OCI-LY3 (cell line): Measurements from ENCODE around the gene ERGIC1.

ENCODE experiments used
- H2AFZ ChIP-seq: fragments of 200-600, 300-600 bp; shearing (Covaris generic); 2 replicates; pipeline ENCODE4 v1.6.0; 2014; ENCODE audit warnings: antibody characterized with exemption, low read depth, low read length
- H3K27ac ChIP-seq: fragments of 200-600, 300-600 bp; sonication (generic); 2 replicates; pipeline ENCODE4 v1.5.1; 2014; ENCODE audit warnings: mild to moderate bottlenecking, low read length, moderate library complexity, mixed read lengths
- H3K27me3 ChIP-seq: fragments of 200-600, 300-600 bp; sonication (generic); 2 replicates; pipeline ENCODE4 v1.6.1; 2014; ENCODE audit warnings: low read depth, low read length, mixed read lengths
- H3K36me3 ChIP-seq: fragments of 200-600, 300-600 bp; sonication (generic); replicated peaks from 2 replicates; pipeline ENCODE3; 2014; ENCODE audit warnings: low read depth, low read length, mixed read lengths
- H3K4me1 ChIP-seq: fragments of 300-600, 200-600 bp; sonication (generic); 2 replicates; pipeline ENCODE4 v1.6.1; 2014; ENCODE audit warnings: low read length, mixed read lengths
- H3K4me2 ChIP-seq: fragments of 200-600, 300-600 bp; sonication (generic); 2 replicates; pipeline ENCODE4 v1.6.1; 2014; ENCODE audit warnings: low read length, mixed read lengths
- H3K4me3 ChIP-seq: fragments of 300-600, 200-600 bp; sonication (generic); 2 replicates; pipeline ENCODE4 v1.5.1; 2014; ENCODE audit warnings: antibody characterized with exemption, mild to moderate bottlenecking, low read length, moderate library complexity
- H3K79me2 ChIP-seq: fragments of 300-600, 200-600 bp; shearing (Covaris generic); 2 replicates; pipeline ENCODE4 v1.6.1; 2014; ENCODE audit warnings: mild to moderate bottlenecking, low read length, mixed read lengths
- H3K9ac ChIP-seq: fragments of 300-600, 200-600 bp; shearing (Covaris generic); 2 replicates; pipeline ENCODE4 v1.6.0; 2014; ENCODE audit warnings: mild to moderate bottlenecking, low read length, moderate library complexity
- H3K9me3 ChIP-seq: fragments of 200-600, 300-600 bp; shearing (Covaris generic); 2 replicates; pipeline ENCODE4 v1.6.1; 2014; ENCODE audit warnings: low read length, mixed read lengths; ENCODE audit not compliant: insufficient read depth
- H4K20me1 ChIP-seq: fragments of 200-600, 300-600 bp; sonication (generic); 2 replicates; pipeline ENCODE4 v1.6.1; 2016; ENCODE audit warnings: low read length, mixed read lengths; ENCODE audit not compliant: insufficient read depth
- CTCF ChIP-seq: fragments of 200-600, 300-600 bp; sonication (generic); IDR thresholded peaks from 2 replicates; pipeline ENCODE4 v1.5.1; 2014; ENCODE audit warnings: antibody characterized with exemption, low read length, low read depth
- EZH2phosphoT487 ChIP-seq: fragments of 200-600 bp; shearing (Covaris generic); IDR thresholded peaks from 2 replicates; pipeline ENCODE4 v1.6.1; 2018; ENCODE audit warnings: antibody characterized with exemption, mixed run types, low read depth

Gene ERGIC1

GRCh38 chr5:172791726-172792445, 42.2 kb upstream of the ERGIC1 start:
- H3K27me3 ChIP-seq, result no peaks in the 10 kb centered on the region
- H3K4me2 ChIP-seq, result no peak overlapping the region
- H3K9ac ChIP-seq, result no peak overlapping the region
- TF ChIP-seq EZH2phosphoT487 (no peak), CTCF (no peak)
- H3K4me3 ChIP-seq, result no peak overlapping the region
- H3K27ac ChIP-seq, result no peak overlapping the region
- no peak overlapping the region for H2AFZ ChIP-seq
- peaks cover 9% of the 10 kb centered on the region; the same call in 1 of the 2 replicates for H3K9me3 ChIP-seq
- no peaks in the 10 kb centered on the region for H4K20me1 ChIP-seq
- no peaks in the 10 kb centered on the region for H3K79me2 ChIP-seq
- peaks cover 39% of the 10 kb centered on the region for H3K4me1 ChIP-seq
- peaks cover 2% of the 10 kb centered on the region for H3K36me3 ChIP-seq

GRCh38 chr5:172792701-172793570, 41.1 kb upstream of the ERGIC1 start:
- Histone ChIP-seq H3K4me3 (no peak overlapping the region), H2AFZ (no peak overlapping the region), H3K79me2 (no peaks in the 10 kb centered on the region), H3K4me2 (no peak overlapping the region), H3K36me3 (peaks cover 2% of the 10 kb centered on the region), H3K27ac (no peak overlapping the region), H3K9me3 (peaks cover 9% of the 10 kb centered on the region; the same call in 1 of the 2 replicates), H3K9ac (no peak overlapping the region), H4K20me1 (no peaks in the 10 kb centered on the region), H3K27me3 (no peaks in the 10 kb centered on the region), H3K4me1 (peaks cover 47% of the 10 kb centered on the region)
- TF ChIP-seq EZH2phosphoT487 (no peak), CTCF (no peak)

- Histone ChIP-seq H3K4me1 (peaks cover 56% of the 10 kb centered on the region), H3K79me2 (no peaks in the 10 kb centered on the region), H3K36me3 (peaks cover 2% of the 10 kb centered on the region), H3K4me3 (no peak overlapping the region), H4K20me1 (no peaks in the 10 kb centered on the region), H3K27ac (peak overlapping the region; percentile 32), H3K27me3 (no peaks in the 10 kb centered on the region), H3K4me2 (peak overlapping the region; percentile 24), H3K9me3 (peaks cover 9% of the 10 kb centered on the region; the same call in 1 of the 2 replicates), H3K9ac (no peak overlapping the region), H2AFZ (no peak overlapping the region)
- no peak for TF ChIP-seq CTCF
- TF ChIP-seq EZH2phosphoT487, result no peak
These were observed 40.2 kb upstream of the ERGIC1 start for GRCh38 chr5:172793577-172794488.
